Activated CD4-positive, CD25-positive, alpha-beta regulatory T cell (primary cell): Measurements from ENCODE around the gene ACSF2.

Experiments used
- DNase-seq, 4 experiments: peaks; one replicate each; lab custom pipeline; 2025; lab: John Stamatoyannopoulos, UW

Gene ACSF2

GRCh38 chr17:50501054-50501453 is 75.0 kb downstream of the ACSF2 start:
- DNase-seq: peak in 1 of 4 experiments; percentile 10

GRCh38 chr17:50502301-50502990 is 76.4 kb downstream of the ACSF2 start:
- DNase-seq: no peak

DNA sequence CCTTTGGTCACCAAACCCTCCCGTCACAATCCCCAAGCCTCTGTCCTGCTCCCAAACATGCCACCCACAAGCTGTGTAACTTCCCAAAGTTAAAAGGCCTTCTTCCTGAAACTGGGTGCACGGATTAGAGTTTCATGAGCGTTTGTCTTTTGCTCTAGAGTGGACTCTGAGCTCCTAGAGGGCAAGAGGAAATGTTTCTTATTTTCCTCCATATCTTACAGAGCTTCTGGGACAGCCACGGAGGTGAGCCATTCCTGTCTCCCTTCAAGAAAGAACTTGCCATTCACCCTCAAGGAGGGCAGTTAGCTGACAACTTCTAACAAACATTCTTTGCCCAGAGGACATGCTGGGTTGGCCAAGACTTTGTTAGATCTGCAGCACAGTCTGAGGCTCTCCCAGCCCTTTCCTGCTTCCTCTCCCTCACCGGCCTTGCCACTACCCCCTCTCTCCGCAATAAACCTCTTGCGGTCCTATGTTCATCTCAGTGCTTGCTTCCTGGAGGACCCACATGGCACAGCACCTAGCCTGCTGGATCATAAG is 79.6 kb downstream of the ACSF2 start:
- DNase-seq: no peak

DNA sequence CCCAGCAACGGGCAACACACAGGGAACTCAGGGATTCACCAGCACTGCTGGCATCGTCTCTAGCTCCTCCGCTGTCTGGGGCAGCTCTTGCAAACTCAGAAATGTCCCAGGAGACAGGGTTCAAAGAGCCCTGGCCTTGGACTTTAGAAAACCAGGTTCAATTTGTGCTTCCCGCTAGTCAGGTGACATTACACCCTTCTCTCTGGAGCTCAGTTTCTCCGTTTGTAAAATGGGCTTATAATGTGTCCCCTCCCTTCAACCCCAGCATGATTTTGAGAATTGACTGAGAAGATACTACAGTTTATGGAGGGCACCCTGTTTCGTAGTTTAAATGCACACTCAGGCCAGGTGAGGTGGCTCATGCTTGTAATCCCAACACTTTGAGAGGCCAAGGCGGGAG is 80.3 kb downstream of the ACSF2 start:
- DNase-seq: no peak

- peak; percentile 63 to 73 (median 65) for DNase-seq
Observed at GRCh38 chr17:50507871-50508572, 82.0 kb downstream of the ACSF2 start, which contains the start of gene MYCBPAP. Gene MYCBPAP, plus strand, starts transcription at chr17:50508439. Its CDS starts 236 bp downstream, at chr17:50508675.

DNA sequence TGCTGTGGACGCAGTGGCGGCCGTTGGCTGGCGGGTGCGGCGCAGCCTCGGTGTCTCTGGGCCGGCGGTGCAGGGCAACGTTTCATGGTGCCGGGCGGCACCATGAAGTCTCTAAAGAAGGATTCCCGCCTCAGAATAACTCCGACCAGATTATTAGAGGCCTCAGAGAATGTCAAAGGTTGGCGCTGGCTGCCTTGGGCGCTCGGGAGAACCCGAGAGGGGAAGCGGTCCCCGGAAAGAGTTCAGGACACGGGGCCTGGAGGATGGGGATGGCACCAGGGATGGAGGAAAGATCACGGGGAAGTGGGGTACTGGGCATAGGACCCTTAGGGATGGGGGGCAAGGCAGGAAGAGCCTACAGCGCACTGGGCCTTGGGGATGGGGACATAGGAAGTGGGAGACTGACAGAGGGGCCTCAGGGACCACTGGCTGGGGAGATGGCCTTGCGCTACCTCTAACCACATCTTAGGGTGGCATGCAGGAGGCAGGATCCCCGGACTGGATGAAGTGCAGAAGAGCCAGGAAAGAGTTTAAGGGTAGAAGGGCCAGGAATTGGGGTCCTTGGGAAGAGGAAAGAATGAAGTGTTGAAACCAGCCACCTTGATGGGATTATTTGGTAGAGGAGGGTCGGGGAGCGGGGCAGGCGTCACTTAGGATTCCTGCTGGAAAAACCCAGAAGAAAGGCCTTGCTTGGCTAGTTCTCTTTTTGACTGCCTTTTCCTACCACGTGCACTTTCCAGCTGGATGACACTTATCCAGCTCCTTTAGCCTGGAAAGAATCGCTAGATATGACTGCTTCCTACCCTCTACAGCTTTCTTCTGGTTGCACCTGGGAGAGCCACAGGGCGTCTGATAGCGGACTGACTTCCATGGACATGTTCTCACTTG is 82.8 kb downstream of the ACSF2 start:
- no peak for DNase-seq

DNA sequence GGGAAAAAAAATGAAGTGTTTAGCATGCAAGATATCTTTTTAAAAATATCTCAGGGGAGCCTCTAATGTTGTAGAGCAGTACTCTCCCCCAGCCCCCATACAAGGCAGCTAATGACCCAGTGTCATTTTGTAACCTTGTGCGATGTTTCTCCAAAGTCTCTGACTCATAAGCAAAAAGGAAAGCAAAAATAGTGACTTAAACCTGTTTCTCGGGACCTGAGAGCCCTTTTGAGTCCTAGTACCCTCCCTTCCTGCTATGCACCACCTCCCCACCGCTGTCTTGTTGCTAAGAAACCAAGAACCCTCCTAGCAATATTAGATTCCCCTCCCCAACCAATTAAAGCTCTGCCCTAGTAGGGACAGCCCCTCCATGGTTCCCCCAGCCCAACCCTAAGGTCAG is 85.0 kb downstream of the ACSF2 start:
- DNase-seq: peak; percentile 11 to 26 (median 18)

DNA sequence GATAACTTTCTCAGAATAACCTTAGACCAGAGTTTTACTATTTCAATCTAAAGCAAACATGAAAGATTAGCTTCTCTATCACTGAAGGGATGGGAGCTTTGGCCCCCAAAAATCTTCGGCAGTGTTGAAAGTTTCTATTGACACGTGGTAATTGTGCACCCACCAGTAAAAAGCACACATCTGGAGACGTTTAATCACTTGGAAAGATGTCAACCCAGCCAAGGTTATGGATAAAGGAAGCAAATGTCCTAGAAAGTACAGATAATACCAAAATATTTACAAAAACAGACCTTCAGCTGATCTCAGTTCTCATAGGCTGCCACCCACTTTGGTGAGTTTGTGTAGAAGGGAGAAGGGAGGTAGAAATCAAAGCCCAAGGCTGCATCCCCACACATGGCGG is 87.5 kb downstream of the ACSF2 start:
- DNase-seq: no peak

DNA sequence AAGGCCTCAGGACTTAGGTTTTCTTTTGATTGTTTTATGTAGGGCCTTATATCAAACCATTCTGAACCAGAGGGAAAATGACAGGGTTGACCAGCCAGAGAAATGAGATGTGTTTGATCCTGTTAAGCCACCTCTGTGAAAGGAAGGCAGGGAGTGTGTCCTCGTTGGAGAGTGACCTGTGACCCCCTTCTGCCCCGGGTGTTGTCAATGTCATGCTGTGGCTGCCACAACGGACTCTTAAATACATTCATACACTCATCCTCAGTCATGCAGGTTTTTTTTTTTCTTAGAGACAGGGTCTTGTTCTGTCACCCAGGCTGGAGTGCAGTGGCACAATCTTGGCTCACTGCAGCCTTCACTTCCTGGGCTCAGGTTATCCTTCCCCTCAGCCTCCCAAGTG is 88.4 kb downstream of the ACSF2 start:
- DNase-seq: no peak

GRCh38 chr17:50514936-50515702 is 89.1 kb downstream of the ACSF2 start:
- no peak for DNase-seq

GRCh38 chr17:50517011-50517410 is 91.0 kb downstream of the ACSF2 start:
- no peak for DNase-seq

DNA sequence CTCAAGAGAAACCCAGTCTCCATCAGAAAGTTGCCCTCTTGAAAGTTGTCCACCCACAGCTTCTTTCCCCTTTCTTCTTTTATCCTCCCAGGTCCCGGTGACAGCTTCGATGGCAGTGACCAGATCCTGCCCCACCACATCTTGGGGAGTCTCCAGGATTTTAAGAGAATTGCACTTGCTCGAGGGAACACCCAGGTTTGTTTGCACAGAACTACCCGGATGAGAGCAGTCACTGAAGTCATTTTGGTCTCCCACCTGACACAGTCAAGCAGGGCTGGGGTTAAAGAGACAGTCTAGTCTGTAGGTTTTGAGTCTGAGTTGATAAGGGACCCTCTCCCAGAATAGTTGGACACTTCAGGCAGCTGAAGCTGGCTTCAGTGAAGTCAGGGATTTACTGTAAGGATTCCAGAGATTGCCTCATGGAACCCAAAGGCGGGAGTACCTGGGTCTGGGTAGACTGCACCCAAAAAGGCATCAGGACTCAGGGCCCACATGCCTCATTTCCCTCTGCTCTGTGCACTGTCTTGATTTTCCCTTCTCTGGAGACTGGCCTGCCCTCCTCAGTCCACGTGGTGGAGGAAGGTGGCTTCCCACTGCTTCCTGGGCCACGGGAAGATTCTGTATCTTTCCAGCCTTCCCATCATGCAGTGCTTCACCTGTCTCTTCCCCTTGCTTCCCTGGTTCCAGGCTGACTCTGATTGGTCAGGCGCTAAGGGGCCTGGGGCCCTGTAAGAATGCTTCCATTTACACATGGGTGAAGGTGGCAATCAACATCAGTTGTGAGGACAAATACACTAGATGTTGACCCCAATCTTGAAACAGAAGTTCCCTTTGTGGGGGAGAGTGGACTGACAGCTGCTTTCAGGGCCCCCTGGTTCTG is 91.7 kb downstream of the ACSF2 start:
- no peak for DNase-seq

DNA sequence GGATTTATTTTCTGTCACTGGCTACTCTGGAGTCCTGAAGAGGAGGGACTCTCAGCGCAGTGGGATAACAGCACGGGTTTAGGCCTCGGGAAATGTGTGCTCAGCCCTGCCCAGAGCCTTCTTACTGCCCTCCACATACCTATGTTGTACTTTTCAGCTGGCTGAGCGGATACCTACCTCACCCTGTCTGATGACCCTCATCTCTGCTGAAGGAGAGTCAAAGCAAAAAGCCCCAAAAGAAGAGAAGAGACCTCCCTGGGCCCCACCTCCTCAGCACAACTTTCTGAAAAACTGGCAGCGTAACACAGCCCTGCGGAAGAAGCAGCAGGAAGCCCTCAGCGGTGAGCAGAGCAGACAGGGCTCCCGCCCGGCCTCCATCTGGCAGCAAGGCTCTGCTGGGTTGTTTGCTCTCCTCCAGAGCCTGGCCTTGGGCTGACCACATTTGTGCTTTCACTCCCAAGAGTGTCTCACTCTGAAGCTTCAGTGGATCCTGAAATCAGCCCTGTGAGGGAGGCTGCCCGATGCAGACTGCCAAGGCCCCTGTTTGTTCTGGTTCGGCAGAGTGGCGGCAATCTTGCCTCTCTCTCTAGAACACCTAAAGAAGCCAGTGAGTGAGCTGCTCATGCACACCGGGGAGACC is 92.5 kb downstream of the ACSF2 start:
- no peak for DNase-seq

DNA sequence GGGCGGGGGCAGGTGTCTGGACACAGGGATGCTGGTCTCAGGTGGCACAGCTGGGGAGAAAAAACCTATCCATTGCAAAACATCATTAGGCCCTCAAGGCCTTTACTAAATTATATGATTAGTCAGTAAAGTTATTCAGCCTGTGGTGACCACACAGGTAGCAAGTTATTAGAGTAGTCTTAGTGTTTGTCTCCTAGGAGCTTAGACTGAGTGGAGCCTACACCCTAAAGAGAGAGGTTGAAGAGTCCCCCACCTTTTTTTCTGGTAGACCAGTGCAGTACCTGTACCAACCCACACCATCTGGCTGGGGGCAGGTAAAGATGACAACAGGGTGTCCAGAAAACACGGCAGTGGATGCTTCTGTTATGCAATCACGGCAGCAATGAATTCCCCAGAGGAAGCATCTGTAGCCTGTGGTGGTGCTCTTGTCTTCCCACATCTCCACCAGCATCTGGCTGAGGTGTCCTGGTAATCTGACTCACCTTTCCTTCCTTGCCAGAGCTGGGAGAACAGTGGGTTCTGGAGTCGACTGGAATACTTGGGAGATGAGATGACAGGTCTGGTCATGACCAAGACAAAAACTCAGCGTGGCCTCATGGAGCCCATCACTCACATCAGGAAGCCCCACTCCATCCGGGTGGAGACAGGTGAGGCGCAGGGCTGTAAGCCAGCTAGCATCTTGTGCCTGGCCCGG is 93.3 kb downstream of the ACSF2 start:
- no peak for DNase-seq

DNA sequence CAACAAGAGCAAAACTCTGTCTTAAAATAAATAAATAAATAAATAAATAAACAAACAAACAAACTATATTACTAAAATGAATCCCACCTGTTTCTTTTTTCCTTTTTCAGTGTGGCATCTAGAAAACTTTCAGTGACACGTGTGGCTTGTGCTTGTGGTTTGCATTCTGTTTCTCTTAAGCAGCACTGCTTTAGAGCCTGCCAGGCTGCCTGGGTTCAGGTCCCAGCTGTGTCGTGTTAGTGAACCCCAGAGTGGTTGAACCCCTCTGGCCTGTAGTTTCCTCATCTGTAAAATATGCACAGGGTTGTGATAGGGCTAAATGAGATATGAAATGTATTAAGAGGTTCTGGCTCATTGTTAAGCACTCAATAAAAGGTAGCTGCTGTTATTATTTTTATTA is 94.5 kb downstream of the ACSF2 start:
- no peak for DNase-seq

DNA sequence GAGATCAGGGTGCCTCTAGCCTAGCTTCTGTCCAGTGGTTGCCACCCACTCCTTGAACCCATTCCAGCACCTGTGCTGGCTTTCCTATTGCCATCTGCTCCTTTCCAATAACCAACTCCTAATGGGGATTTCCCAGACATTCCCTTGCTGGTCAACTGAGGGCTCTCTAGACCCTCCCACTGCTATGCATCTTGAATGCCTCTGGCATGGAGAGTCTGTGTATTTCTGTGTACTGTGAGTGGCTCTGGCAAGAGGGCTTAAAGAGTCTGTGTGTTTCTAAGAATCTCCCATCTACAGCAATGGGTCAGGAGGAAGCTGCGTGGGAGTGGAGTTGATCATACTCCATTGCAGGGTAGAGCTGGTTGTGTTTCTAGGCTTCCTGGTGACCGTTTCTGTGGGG is 95.5 kb downstream of the ACSF2 start:
- DNase-seq: no peak

DNA sequence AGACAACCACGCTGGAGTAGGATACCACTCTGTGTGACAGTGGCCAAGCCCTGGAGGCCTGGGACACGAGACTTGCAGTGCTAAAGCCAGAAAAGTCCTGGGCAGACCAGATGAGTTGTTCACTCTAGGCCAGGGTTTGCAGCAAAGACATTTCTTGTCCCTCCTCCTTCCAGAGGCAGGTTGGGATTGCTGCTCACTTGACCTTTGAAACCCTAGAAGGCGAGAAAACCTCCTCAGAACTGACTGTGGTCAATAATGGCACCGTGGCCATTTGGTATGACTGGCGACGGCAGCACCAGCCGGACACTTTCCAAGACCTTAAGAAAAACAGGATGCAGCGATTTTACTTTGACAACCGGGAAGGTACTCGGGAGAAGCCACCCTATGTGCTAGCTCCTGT is 96.7 kb downstream of the ACSF2 start:
- no peak for DNase-seq

DNA sequence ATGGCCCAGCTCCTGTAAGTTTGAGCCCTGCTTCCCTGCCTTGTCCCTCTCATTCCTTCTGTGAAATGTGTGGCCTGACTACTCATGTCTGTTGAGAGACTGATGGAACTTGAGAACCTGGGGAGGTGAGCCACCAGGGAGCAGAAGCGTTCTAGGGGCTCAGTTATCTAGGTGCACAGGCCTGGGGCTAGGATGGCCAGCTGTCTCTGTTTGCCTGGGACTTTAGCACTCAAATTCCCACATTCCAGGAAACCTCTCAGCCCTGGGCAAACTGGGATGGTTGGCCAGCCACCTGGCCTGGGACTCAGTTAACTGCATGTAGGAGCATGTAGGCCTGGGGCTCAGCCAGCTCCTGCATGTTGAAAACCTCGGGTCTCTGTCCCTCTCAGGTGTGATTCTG is 97.2 kb downstream of the ACSF2 start:
- DNase-seq: no peak
